HepG2 (cell line): ENCODE data around the gene UBXN2A. TPM values are rescaled to one million over a fixed set of nuclear protein-coding genes. Genes with fewer than 3 reads are reported as not detected.

ENCODE experiments used
- ATRX ChIP-seq: sonication (generic); formaldehyde crosslinking; IDR thresholded peaks from 2 replicates; pipeline ENCODE4 v1.4.0; 2020; ENCODE audit warnings: missing genetic modification reagents, borderline replicate concordance
- BRF2 ChIP-seq: sonication (generic); formaldehyde crosslinking; IDR thresholded peaks from 2 replicates; pipeline ENCODE4 v1.8.1; 2022; ENCODE audit warnings: mild to moderate bottlenecking, missing genetic modification reagents
- CAMTA2 ChIP-seq: sonication (generic); formaldehyde crosslinking; IDR thresholded peaks from 2 replicates; pipeline ENCODE4 v1.4.0; 2020; ENCODE audit warnings: mild to moderate bottlenecking, missing genetic modification reagents, borderline replicate concordance
- CBX1 ChIP-seq: IDR thresholded peaks from one replicate; pipeline ENCODE4 v1.6.1; 2016; ENCODE audit warnings: antibody characterized with exemption, low read depth
- GATAD1 ChIP-seq: IDR thresholded peaks from 2 replicates; pipeline ENCODE4 v1.6.1; 2016; ENCODE audit warnings: missing genetic modification reagents, missing compliant biosample characterization
- GMEB1 ChIP-seq: sonication (generic); formaldehyde crosslinking; IDR thresholded peaks from 2 replicates; pipeline ENCODE4 v1.5.1; 2020; ENCODE audit warnings: missing genetic modification reagents, mild to moderate bottlenecking, borderline replicate concordance
- HOXA5 ChIP-seq: sonication (generic); formaldehyde crosslinking; IDR thresholded peaks from 2 replicates; pipeline ENCODE4 v1.4.0; 2020; ENCODE audit warnings: missing genetic modification reagents
- POLR2A ChIP-seq, 2 experiments: IDR thresholded peaks; 2 replicates each; pipeline ENCODE4 v1.6.1; 2011; ENCODE audit warnings: low read depth in 2 of 2, low read length in 2 of 2, mild to moderate bottlenecking in 1 of 2, moderate library complexity in 1 of 2; ENCODE audit not compliant: insufficient read depth in 1 of 2
- RBFOX2 ChIP-seq: fragments of 200-400 bp; formaldehyde crosslinking; IDR thresholded peaks from 2 replicates; pipeline ENCODE4 v1.6.1; 2017; ENCODE audit warnings: low read depth, mild to moderate bottlenecking, low read length
- REL ChIP-seq: sonication (generic); formaldehyde crosslinking; conservative IDR thresholded peaks from 2 replicates; pipeline ENCODE4 v1.8.0; 2022; ENCODE audit warnings: mild to moderate bottlenecking, missing genetic modification reagents, moderate library complexity
- TMF1 ChIP-seq: sonication (generic); formaldehyde crosslinking; IDR thresholded peaks from 2 replicates; pipeline ENCODE4 v1.8.1; 2022; ENCODE audit warnings: low read depth, missing genetic modification reagents
- ZFP91 ChIP-seq: sonication (generic); formaldehyde crosslinking; IDR thresholded peaks from 2 replicates; pipeline ENCODE4 v1.9.0; 2022; ENCODE audit warnings: missing genetic modification reagents, mild to moderate bottlenecking, borderline replicate concordance
- ZNF24 ChIP-seq: fragments of 450-650 bp; IDR thresholded peaks from 2 replicates; pipeline ENCODE4 v1.6.1; 2017; ENCODE audit warnings: antibody characterized with exemption, mild to moderate bottlenecking
- ZNF660 ChIP-seq: sonication (generic); formaldehyde crosslinking; IDR thresholded peaks from 2 replicates; pipeline ENCODE4 v1.5.1; 2020; ENCODE audit warnings: mild to moderate bottlenecking, low read depth, missing genetic modification reagents, borderline replicate concordance
- ZNF687 ChIP-seq: sonication (generic); formaldehyde crosslinking; IDR thresholded peaks from 2 replicates; pipeline ENCODE4 v1.5.1; 2020; ENCODE audit warnings: mild to moderate bottlenecking, missing genetic modification reagents, moderate library complexity
- ZNF770 ChIP-seq: sonication (generic); formaldehyde crosslinking; IDR thresholded peaks from 2 replicates; pipeline ENCODE4 v1.5.0; 2020; ENCODE audit warnings: mild to moderate bottlenecking, missing genetic modification reagents
- polyA plus RNA-seq, 8 experiments: library from polyadenylated mRNA; depleted of rRNA in 3 of 8; stranded (reverse) in 7 of 8; unstranded in 1 of 8; fragments of >200 nt; fragmentation: Illumina TruSeq in 4 of 8; extraction: Trizol in 4 of 8; gene quantifications; 2 replicates each; pipeline versions ENCODE4 v1.2.1 to v1.2.3, GENCODE V29; 2011 to 2016; ENCODE audit warnings: low read depth in 4 of 8, missing spikeins in 1 of 8, mixed read lengths in 1 of 8; ENCODE audit not compliant: insufficient read depth in 1 of 8
- total RNA-seq, 5 experiments: library from RNA; depleted of rRNA; stranded (reverse); fragments of >200 nt; fragmentation: Illumina TruSeq; extraction: Trizol; gene quantifications; 2 replicates each; pipeline ENCODE4 v1.2.3, GENCODE V29; 2016; ENCODE audit warnings: low read depth in 1 of 5

UBXN2A gene
- total and polyA plus RNA-seq, 2 of the 13 experiments (the other 11 are each of a cell fraction or from before 2014, with no cell fraction given), result 8.3 to 20.9 TPM

GRCh38 chr2:23939987-23940717 is at the start of gene UBXN2A (continued):
- TF ChIP-seq ZNF687, result peak; percentile 67
- 0 out of 2 replicates have a peak, but pooled peaks have one; percentile 28 for TF ChIP-seq ZNF24
- no peak for TF ChIP-seq REL (CRISPR knock-in tag)
- TF ChIP-seq GATAD1 (CRISPR knock-in tag), result peak; percentile 25; the same call in 1 of the 2 replicates
- TF ChIP-seq GMEB1 (CRISPR knock-in tag), result no peak
- no peak for TF ChIP-seq HOXA5 (CRISPR knock-in tag)
- TF ChIP-seq RBFOX2, result peak; percentile 89
- TF ChIP-seq TMF1 (CRISPR knock-in tag), result peak; percentile 75; the same call in 1 of the 2 replicates
- TF ChIP-seq CBX1, result peak; percentile 20
- TF ChIP-seq CAMTA2 (CRISPR knock-in tag), result 0 out of 2 replicates have a peak, but pooled peaks have one; percentile 56
- TF ChIP-seq ATRX (CRISPR knock-in tag), result no peak
- peak; percentile 0; the same call in 1 of the 2 replicates for TF ChIP-seq ZFP91
- TF ChIP-seq ZNF770 (CRISPR knock-in tag), result peak; percentile 88
- TF ChIP-seq ZNF660, result no peak
- peak; percentile 81 to 84 for TF ChIP-seq POLR2A (IDR thresholded peaks at IDR 0.05; ENCODE audit: insufficient read depth in 1 of 2, low read depth in 2 of 2, low read length in 2 of 2)
- 0 out of 2 replicates have a peak, but pooled peaks have one; percentile 9 for TF ChIP-seq BRF2 (CRISPR knock-in tag)
